Right renal pelvis (tissue), 4 donors: ENCODE measurements around the gene USH2A. TPM values are rescaled to one million over a fixed set of nuclear protein-coding genes. Genes with fewer than 3 reads are reported as not detected.

Experiments used
- DNase-seq, 4 donors: peaks; one replicate each; pipeline ENCODE4 v3.0.0-alpha.2; 2013; ENCODE audit warnings: low read depth in 4 of 4, low spot score in 3 of 4, missing footprints in 1 of 4
- polyA plus RNA-seq, 4 donors: library from polyadenylated mRNA; unstranded; fragments of 120-200 nt; gene quantifications; one replicate each; pipeline ENCODE4 v1.2.1, GENCODE V29; 2013; ENCODE audit not compliant: insufficient read length in 4 of 4

Gene USH2A
- polyA plus RNA-seq, 4 donors: 0.21 to 0.52 (median 0.27) TPM

DNA sequence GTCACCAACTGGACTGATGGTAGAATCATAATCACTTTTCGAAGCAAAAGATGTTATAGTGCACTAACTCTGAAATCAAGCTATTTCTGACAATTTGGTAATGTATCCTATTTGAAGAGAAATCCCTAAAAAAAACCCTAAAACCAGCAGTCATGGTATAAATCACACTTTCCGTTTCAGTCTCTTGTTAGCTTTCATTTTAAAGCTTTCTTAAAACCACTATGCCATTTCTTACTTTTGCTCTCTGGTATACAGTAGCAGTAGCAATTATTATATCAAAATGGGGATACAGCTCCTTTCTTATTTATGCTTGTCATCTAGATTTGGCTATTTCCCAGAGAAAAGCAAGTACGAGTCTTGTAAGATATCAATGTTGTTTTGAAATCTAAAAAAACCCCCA, 532.8 kb downstream of the USH2A start:
- no peak for DNase-seq

DNA sequence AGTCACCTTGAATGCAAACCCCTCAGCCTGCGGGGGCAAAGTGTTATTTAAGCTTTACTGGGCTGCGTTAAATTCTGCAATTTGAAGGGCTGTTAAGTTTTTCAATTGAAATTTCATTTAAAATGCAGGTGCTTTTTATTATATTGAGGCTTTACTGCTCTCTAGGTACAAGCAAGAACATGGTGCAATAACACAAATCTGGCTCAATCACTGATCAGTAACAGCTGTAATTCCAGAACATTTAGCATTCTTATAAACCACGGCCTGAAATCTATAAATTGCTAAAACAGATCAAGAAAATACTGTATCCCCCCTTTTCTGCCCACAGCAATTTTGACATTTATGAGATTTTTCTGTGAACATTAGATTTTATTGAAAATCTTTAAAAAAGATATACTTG, 533.4 kb downstream of the USH2A start:
- DNase-seq: no peak

DNA sequence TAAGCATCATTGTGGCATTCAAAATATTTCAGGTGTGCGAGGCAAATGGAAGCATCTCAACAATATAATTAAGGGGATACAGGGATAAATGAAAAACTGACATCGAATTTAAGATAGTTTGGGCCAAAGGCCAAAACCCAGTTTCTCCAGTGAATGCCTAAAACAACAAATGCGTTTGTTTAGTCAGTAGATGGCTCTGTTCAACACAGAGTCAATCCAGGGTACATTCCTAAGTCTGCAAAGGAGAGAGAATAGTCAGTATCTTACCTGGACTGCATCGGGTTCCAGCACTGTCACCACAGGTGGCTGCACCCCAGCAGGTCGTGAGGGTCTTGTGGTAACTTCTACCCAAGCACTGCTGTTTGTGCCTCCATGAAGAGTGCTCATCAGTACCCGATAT, 535.1 kb downstream of the USH2A start:
- DNase-seq: no peak

DNA sequence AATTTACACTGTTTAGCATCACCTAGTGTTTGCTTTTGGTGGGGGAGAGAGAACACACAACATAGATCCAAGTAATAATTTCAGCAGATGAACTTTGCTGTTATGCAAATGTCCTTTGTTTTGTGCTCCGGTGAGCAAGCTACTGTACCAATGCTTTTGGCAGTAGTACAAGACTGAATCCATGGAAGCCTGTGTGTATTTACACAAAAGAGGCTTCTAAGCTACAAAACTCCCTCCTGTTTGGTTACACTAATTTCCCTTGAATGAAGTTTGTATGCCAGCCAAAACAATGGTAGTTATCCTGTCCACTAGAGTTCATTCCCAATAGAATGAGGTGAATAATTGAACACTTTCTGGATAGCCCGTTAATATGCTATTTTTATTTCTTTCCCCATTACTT, 535.6 kb downstream of the USH2A start:
- DNase-seq: no peak

DNA sequence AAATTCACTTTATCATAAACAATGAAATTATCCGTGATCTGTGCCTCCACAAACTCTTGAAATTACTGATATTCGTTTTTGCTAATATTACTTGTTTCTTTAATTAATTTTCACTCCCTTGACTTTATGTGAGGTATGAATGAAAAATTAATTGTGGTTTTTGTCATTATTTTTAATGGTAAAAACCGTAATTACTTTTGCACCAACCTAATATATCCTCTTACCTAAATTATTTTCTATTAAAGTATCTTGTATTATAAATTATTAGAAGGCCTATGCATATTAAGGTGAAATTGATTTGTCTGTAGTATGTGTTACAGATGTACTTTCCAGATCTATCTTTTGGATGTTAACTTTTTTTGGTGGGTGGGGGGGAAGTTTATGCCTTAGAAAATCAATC, 540.2 kb downstream of the USH2A start:
- DNase-seq: no peak

DNA sequence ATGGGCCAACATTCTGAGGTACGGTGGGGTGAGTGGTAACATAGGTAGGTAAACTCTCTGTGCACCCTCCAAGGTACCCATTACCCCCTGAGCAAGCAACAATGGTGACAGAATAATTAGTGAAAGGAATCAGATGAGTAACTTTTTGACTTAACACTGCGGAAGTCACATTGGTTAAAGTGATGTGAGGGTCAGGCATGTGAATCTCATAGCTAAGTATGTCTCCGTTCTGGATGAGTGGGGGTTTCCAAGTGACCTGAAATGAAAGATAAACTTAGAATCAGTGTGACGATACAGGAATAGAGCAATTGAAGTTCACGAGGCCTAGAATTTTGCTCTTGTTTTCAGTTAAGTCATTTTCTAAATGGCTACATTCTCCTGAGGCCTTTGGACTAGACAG, 544.4 kb downstream of the USH2A start:
- no peak for DNase-seq

DNA sequence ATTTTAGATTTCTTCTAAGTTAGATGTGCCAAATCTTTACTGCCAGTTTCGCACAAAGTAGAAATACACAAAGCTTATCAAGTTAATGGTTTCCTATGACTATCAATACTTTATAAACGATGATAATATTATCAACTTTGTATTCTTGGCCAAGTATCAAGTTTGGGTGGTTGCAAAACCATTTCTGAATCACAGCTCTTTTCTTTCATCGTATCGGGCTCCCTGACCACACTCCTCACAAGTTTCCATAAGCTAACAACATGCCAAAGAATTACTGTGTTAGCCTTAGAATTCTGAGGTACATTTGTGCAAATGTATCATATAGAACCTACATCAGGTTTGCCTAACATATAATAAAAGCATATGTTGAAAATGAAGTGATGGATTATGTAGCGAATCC, 545.1 kb downstream of the USH2A start:
- DNase-seq: no peak

DNA sequence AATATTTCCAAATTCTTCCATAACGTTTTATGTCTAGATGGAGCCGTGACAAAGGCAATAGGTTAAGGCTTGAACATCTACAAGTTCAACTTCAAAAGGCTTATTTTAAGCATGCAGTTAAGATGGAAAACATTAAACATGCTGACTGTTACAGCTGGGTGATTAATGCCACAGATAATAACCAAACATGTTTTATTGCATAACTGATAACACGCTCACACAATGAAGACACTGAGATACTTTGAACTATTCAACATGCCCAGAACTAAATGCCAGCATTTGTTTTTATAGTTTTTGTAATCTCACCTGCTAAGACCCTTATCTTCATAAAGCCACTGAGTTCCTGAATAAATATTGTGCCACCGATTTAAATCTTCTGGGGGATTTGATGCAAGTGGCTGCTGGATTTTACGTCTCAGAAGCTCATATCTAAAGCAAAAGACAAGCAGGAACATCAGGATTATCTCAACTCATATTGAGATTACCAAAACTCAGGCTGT, 545.7 kb downstream of the USH2A start:
- DNase-seq: no peak

DNA sequence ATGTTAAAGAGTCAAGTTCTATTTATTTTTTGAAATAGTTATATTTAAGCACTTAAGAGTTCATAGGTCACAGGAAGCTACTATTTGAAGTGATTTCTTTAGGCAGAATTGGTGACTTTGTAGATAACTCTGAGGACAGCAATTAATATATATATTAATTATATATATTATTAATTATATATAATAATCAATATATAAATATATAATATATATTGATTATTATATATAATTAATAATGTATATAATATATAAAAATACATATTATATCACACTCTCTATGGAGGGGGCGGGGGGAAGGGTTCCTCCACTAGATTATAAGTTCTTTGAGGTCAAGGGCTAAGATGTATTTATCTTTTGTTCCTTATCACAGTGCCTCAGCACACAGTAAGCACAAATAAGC, 547.5 kb downstream of the USH2A start:
- no peak for DNase-seq

DNA sequence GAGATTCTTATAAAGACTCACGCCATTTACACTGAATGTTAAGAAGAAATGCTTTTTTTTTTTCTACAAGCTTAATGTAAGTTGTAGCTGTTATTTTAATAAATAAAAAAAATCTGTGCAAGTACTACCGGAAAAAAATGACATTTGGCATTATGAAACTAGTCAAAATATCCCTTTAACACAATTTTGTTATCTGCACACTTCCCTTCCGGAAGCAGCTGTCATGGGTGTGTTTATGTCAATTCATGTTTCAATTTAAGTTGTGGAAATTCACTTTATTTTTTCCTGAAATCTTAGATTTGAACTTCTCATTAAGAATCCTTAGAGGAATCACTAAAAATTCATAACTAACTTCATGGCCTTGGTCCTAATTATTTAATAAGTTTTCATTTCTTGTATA, 548.0 kb downstream of the USH2A start:
- DNase-seq: no peak

DNA sequence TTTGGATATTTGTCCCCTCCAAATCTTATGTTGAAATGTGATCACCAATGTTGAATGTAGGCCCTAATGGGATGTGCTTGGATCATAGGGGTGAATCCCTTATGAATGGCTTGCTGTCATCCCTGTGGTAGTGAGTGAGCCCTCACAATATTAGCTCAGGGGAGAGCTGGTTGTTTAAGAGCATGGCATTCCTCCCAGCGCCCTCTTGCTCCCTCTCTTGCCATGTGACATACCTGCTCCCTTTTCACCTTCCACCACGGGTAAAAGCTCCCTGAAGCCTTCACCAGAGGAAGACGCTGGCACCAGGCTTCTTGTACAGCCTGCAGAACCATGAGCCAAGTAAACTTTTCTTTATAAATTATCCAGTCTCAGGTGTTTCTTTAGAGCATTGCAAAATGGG, 550.6 kb downstream of the USH2A start:
- DNase-seq: no peak

DNA sequence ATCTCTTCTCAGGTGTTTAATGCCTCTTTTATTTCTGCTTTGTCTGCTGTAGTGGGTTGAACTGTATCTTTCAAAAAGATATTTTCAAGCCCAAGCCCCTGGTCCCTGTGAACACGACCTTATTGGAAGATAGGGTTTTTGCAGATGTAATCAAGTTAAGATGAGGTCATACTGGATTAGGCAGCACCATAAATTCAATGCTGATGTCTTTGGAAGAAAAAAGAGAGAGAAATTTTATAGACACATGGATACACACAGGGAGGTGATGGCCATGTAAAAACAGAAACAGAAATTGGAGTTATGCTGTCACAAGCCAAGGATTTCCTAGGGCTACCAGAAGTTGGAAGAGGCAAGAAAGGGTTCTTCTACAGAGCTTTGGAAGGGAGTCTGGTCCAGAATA, 554.7 kb downstream of the USH2A start:
- no peak for DNase-seq

DNA sequence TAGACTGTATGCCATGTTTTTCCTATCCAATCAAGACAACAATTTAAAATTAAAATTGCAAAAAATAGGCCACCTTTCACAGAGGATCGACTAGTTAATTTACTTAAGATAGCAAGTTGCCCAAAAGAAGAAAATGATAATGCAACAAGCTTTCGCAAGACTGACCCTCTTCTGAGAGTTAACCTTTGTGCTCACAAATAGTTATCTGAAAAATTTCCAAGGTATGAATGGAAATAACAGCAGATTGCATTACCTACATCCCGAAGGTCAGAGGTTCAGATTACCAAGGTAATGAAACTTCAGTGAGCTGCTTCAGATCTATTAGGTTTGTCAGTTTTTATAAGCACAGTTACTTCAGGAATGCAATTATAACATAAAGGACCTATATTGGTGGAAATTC, 558.2 kb downstream of the USH2A start:
- DNase-seq: no peak

DNA sequence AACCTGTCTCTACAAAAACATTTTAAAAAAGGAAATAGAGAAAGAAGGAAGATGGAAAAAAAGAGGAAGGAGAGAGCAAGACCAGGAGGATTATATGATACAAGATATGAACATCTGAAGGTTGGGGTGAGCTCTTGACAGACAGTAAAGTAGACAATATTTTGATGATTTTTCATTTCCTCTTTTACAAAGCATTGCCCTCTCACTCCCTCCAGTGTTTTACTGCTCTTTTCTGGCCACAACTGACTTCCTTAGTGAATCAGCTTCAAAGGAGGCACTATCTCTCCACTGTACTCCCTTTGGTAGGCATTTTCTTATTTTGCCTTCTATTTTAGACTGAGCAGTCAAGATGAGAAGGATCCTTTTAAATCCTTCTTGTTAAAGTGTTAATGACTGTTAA, 559.5 kb downstream of the USH2A start:
- no peak for DNase-seq

DNA sequence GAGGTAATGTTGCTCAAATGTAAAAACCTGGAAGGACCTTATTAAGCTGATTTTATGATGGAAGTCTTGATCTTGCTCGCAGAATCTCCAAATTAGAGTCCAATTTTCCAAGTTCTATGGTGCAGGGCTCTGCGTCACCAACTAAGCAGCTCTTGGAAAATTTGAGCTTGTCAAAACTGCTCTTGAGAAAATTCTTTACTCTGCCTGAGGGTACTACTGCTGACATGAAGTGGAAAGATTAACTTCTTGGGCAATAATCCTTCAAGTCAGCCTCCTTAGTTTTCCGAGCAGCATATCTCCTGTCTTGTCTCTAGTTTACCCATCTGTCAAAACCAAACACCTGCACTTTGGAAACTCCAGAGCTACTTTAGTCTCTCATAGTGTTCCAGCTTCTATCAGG, 562.4 kb downstream of the USH2A start:
- DNase-seq: no peak

DNA sequence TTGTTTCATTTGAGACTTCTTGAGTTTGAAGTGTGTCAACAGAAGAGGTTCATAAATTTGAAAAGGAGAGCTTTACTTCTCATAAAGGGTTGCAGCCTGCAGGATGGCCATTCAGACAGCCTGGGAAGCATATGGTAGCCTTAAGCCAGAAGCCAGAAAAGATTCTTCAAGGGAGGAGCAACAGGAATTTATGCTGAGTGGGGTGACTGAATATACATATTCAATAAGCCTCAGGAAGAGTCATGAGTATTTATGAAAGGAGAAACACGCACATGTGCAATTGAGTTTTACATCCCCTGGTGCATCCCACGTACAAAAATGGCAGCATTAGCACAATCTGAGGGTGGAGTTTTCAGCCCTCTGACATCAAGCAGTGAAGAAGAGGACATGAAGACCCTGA, 565.9 kb downstream of the USH2A start:
- DNase-seq: no peak

DNA sequence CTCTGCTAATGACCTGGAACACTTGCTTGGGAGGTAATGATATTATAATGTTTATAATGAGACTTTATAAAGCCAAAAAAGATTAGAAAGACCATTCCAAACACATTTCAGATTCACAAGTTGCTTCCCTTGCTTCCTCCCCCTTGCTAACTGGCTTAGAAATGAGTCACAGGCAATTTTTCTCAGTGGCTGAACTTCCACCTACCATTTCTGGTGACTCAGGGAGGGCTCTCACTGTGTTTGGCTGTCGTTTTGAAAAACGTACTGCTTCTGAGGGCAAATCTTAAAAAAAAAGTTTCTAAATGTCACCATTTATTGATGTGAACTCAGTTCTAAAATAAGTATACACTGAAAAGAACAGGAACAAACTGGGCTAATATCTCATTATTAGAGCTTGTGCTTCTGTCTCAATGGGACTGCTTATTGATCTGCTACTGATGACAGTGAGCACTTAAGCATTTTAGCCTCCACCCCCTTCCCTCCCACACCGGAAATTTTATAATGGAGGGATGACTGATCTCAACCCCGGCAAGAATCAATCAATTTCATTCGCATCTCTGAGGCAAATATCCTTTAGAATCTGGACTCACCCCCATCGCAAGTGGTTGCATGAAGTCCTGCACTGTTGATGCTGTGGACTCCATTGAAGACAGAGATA, 577.9 kb downstream of the USH2A start:
- DNase-seq: no peak

DNA sequence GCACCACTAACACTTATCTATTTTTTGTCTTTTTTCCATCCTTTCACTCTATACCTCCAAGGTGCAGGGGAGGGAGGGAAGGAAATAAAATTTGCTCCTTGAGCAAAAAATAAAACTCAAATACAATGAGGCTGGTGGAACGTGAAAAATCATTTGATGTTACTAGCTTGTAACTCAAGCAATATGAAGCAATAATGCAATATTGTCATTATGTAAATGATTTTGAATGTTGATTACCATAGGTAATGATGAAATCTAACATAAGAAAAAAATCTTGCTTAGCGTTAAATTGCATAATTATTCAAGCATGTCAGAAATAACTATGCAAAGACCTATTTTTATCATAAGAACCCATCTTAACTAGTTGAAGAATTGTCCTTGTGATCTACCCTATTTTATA, 578.5 kb downstream of the USH2A start:
- no peak for DNase-seq

DNA sequence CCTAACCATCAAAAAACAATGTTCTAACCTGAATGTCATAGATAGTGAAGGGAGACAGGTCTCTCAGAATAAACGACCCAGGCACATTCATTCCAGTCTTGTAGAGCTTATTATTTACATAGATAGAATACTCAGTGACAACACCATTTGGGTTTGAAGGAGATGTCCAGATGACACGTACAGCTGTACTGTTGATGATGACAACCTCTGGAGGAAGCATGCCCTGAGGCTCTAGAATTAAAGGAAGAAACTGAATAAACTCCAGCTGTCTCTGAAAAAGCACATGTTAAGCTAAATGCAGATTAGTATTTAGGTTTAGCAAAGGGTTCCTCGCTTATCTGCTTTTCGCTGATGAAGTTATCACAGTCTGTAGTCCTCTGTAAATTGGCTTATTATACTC, 579.0 kb downstream of the USH2A start:
- no peak for DNase-seq

DNA sequence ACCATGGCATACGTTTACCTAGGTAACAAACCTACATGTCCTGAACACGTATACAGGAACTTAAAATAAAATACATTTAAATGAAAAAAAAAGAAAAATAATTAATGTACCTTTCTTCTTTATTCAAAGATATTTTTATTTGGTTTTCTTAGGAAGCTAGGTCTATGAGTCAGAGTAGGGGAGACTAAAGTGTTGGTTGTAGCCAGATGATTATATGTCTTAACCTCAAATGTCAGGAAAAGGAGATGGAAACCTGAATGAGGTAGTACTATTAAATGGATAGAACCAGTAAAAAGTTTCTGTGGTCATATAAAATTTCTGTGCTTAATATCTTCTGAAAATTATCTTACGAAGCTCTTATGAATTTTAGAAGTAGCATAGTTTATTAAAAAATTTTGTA, 580.3 kb downstream of the USH2A start:
- no peak for DNase-seq

DNA sequence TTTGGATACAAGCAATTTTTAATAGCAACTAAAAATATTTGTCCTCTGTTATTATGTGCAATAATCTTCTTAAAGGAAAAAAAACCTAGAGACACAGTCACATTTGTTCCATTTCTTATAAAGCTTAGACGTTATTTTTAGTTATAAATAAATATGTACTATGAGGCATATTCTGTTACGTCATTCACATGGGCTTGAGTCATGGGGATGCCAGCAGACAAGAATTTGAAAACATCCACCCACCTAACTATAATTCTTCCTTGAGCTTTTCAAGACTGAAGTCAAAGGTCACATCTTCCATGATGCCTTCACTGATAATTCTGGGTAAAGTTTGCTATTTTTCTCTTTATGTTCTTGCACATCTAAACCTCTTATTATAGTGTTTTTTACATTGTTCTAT, 587.3 kb downstream of the USH2A start:
- no peak for DNase-seq

DNA sequence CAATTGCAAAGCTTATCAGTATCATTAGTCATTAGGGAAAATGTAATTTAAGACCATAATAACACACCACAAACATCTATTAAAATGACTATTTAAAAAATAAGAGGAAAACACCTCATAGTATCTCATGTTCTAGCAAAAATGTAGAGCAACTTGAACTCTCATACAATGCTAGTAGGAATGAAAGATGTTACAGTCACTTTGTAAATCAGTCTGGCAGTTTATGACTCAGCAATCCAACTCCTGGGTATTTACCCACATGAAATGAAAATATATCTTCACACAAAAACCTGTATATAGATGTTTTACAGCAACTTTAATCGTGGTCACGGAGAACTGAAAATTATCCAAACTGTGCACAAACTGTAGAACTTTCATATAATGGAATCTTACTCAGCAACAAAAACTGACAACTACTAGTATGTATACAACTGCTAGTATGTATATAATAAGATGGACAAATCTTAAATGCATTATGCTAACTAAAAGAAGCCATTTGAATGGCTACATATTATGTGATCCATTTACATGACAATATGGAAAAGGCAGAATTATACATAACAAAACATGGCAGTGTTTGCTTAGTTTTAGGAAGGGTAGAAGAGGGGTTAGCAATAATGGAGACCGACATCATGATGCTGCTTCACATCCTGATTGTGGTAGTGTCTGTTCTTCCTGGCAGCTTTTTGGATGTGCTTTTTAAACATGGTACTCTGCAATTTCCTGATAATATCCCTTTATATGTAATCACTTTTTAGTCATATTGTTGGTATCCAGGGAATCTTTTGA, 589.1 kb downstream of the USH2A start:
- DNase-seq: no peak
